Measurements from ENCODE around the gene DPM3.

DNA sequence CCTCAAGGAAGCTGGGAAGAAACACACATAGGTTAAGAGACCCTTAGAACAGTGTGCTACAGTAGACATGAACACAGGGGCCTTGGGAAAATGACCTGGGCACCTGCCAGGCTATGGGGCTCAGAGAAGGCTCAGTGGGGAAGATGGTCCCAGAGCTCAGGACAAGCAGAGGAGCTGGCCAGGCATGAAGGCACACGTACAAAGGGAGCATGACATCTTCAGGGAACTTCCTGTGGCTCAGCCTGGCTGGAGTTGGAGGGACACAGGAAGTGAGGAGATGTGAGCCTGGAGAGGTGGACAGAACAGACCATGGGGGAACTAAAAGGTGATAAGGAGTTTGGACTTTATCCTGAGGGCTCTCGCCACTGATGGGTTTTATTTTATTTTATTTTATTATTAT is 8.5 kb downstream of the DPM3 start:
- TF ChIP-seq, protein P1, sequence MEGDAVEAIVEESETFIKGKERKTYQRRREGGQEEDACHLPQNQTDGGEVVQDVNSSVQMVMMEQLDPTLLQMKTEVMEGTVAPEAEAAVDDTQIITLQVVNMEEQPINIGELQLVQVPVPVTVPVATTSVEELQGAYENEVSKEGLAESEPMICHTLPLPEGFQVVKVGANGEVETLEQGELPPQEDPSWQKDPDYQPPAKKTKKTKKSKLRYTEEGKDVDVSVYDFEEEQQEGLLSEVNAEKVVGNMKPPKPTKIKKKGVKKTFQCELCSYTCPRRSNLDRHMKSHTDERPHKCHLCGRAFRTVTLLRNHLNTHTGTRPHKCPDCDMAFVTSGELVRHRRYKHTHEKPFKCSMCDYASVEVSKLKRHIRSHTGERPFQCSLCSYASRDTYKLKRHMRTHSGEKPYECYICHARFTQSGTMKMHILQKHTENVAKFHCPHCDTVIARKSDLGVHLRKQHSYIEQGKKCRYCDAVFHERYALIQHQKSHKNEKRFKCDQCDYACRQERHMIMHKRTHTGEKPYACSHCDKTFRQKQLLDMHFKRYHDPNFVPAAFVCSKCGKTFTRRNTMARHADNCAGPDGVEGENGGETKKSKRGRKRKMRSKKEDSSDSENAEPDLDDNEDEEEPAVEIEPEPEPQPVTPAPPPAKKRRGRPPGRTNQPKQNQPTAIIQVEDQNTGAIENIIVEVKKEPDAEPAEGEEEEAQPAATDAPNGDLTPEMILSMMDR (IDR thresholded peaks at IDR 0.05; ENCODE audit: low read depth, low read length) = no peak
- TF ChIP-seq MAX (IDR thresholded peaks at IDR 0.05; ENCODE audit: low read depth, low read length) (no peak), POLR2A (IDR thresholded peaks at IDR 0.05; ENCODE audit: extremely low read depth, insufficient read length) (no peak)
